ENCODE results near the gene CIRBP.

CIRBP gene

GRCh38 chr19:1282588-1283206 is 13.6 kb downstream of the CIRBP start:
- DNase-seq = no peak

GRCh38 chr19:1283207-1283916 is 14.2 kb downstream of the CIRBP start:
- no peak for DNase-seq

DNA sequence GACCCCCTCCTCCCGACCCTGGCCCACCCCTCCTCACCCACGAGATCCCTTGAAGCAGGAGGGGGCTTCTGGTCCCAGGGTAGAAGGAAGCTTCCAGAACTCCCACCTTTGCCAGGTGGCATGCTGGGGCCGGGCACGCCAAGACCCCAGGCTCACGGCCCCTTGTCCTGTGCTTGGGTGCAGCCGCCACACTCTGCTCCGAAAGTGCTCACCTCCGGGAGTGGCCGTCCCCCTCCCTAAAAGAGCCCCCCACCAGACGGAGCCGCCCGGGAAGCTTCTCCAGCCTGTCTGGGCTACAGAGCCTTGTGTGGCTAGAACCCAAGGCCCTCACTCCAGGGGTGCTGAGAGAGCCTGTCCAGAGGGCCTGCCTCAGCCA is 14.8 kb downstream of the CIRBP start:
- no peak for DNase-seq

GRCh38 chr19:1284293-1284978 is 15.3 kb downstream of the CIRBP start:
- DNase-seq = no peak

DNA sequence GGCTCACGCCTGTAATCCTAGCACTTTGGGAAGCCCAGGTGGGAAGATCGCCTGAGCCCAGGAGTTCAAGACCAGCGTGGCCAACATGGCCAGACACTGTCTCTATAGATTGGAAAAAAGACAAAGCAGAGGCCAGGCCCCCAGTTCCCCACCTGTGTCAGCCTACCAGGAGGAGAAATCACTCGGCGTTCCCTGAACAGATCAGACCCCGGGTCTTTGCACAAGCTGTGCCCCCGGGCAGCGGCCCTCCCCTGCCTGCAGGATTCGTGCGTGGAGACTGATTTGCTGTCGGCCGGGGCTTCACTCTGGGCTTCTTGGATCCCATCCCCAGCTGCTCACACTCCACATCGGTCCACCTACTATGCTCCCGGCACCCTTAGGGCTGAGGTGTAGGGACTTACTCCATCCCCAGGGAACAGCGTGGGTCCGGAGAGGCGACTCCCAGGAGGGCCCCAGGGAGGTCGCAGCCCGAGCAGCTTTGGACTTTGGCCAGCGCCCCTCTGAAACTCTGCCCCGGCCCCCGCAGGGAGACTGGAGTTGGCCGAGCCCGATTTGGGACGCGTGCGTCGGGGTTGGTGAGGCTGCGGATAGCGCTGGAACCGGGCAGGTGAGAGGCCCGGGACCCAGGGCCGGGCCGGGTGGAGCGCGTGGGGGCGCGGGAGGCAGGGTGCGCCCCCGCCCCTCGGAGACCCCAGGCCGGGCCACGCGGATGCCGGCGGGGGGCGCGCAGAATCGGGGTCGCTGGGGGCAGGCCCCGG is 16.0 kb downstream of the CIRBP start:
- DNase-seq = no peak

- DNase-seq = no peak
These were observed 16.7 kb downstream of the CIRBP start, which contains the start of gene EFNA2 for GRCh38 chr19:1285737-1286360. EFNA2 (plus strand) TSS chr19:1285873; CDS start chr19:1286169, 296 bp downstream.

- DNase-seq = no peak
These were observed 17.6 kb downstream of the CIRBP start for GRCh38 chr19:1286487-1287353.

GRCh38 chr19:1287354-1288225 is 18.5 kb downstream of the CIRBP start:
- DNase-seq = no peak

DNA sequence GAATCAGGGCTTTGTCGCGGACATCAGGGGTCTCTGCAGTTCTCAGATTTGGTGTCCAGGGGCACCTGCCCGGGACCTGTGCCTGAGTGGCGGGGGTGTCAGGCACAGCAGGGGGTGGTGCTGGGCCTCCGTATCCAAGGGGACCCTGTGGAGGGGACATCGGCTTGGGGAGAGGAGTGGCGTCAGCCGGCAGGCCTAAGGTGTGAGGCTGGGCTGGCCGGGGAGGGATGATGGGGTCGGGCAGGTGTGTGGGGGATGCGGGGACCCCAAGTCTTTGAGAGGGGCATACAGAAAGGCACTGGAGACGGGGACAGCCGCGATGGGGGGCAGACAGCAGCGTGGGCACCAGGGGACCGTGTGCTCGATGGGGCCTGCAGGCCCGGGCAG is 19.1 kb downstream of the CIRBP start:
- no peak for DNase-seq

DNA sequence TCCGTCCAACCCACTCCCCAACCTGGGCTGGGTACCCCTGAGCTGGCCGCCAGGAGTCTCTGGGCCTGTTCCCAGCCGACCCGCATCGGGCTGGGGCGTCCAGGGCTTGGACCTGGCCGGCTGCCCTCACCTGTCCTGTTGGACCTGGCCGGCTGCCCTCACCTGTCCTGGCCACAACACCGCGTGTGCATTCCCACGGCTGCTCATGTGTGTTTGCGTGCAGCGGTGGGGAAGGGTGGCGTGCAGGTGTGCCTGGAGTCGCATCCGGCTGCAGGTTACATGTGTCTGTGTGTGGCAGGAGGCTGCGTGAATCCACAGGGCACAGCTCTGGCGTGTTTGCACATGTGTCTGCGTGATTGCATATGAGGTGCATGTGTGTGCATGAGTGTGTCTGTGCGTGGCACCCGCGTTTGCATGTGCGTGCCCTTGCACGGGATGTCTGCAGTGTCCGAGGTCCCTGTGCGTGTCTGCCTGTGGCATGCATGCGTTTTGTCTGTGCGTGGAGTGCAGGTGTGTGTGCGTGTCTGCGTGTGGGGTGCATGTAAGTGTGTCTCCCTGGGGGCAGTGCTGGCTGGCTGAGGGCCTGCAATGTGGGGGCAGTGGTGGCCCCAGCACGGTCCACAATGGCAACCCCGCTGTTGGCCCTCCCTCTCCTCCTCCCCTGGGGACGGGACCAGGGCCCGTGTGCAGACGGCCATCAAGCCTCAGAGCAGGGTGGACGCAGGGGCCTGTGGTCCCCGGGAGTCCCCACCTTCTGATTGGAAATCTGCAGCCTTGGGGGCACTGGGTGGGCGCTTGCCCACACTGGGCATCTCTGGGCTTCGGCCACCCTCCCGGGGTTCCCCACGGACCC is 19.9 kb downstream of the CIRBP start:
- DNase-seq = no peak

DNA sequence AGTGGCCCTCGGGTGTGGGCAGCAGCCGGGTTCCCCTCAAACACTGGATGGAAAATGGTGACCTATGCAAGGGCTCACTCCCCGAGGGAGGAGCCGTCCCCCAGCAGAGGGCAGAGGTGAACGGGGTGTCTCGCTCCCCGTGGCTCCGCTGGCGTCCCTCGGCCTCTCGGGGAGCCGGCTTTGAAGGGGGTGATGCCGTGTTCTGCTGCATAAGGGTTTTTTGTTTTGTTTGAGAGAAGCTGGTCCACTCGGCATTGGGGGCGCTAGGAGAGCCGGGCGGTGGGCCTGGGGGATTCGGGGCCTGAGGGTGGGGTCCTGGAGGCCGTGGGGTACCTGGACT is 20.5 kb downstream of the CIRBP start:
- DNase-seq = no peak

GRCh38 chr19:1290196-1290702 is 21.1 kb downstream of the CIRBP start:
- no peak for DNase-seq

DNA sequence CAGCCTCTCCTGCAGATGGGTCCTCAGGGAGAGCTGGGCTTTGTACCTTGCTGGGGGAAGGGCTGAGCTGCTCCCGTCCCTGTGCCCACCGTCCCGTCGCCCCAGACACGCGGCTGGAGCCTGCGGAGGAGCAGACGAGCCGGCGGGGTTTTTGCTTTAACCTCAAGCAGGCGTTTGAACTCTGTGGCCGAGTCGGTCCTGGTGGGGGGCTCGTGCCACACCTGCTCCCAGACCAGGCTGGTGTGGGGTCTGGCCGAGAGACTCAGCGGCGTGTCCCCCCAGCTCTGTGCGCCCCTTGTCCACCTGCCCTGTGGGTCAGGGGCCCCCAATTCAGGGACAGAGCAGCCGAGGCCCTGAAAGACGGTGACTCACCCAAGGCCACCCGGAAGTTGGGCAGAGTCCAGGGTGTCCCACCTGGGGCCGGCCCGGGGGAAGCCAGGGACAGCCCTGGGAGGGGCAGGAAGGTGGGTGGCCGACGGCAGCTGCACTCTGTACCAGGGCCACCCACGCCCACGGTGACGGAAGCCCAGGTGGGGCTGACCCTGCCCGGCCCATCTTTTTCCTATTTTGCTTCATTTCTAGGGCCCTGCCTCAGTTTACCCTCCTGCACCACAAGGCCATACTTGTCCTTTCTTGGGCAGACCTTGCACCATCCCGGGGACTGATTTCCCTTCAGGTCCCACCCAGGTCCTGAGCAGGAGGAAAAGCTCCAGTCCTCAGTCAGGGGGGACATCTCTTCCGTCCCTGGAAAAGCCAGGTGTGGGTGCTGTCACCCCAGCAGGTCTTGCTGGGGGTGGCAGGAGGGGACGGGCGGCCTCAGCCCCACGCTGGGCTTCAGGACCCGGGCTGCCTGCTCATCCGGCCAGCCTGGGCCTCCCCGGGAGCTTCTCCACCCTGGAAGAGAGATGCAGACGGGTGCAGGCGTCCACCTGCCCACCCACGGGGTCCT is 21.8 kb downstream of the CIRBP start:
- DNase-seq = no peak

DNA sequence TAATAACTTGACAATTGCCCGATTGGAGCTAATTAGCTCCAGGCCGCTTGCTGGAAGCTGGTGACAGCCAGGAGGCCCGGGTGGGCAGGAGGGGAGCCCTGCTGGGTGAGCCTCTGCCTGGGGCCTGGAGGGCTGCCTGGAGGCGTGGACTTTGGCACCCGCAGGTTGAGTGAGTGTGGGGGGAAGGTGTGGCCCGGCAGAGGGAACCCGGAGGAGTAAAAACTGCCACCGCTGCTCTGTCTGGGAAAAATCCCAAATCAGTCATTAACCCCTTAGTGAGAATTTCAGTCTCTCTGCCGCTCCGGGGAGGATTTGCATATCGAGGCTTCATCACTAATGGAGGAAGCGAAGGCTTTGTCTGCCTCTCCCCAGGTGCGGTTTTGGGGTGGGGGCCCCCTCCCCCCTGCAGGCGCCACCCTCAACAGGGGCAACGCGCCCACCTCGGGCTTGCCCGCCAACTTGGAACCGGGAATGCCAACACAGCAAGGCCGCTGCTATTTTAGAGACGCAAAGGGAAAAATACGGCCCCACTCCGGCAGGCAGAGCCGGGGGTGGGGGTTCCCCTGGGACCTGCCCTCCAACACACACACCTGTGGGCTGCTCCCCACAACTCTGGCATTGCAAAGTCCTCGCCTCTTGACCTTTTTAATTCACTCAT is 22.8 kb downstream of the CIRBP start:
- no peak for DNase-seq

DNA sequence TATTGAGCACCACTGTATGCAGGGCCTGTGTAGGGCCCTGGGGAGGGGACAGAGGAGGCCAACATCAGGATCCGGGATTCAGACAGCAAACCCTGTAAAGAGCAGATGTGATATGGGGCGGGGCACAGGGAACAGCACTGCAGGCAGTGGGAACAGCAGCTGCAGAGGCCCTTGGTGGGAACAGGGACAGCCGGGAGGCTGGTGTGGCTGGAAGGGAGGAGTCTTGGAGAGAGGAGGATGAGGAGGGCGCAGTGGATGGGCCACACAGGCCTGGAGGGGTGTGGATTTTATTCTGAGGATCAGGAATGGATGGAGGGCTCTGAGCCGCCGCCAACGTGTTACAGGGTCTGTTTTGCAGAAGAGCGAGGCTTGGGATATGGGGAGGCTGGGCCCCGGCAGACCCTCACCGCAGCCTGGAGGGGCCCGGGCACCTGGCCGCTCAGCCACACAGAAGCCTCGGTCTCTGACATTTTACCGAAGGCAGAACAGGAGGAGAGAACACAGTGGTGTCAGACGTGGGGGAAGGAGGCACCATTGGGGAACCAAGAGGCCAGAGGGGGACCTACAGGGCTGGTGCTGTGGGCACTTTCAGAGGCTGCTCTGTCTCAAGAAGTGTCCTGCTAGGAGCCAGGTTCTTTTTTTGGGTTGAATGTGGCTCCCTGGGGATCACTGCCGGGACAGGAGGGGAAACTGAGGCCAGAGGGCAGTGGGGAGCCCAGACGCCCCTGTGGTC is 23.5 kb downstream of the CIRBP start:
- no peak for DNase-seq

DNA sequence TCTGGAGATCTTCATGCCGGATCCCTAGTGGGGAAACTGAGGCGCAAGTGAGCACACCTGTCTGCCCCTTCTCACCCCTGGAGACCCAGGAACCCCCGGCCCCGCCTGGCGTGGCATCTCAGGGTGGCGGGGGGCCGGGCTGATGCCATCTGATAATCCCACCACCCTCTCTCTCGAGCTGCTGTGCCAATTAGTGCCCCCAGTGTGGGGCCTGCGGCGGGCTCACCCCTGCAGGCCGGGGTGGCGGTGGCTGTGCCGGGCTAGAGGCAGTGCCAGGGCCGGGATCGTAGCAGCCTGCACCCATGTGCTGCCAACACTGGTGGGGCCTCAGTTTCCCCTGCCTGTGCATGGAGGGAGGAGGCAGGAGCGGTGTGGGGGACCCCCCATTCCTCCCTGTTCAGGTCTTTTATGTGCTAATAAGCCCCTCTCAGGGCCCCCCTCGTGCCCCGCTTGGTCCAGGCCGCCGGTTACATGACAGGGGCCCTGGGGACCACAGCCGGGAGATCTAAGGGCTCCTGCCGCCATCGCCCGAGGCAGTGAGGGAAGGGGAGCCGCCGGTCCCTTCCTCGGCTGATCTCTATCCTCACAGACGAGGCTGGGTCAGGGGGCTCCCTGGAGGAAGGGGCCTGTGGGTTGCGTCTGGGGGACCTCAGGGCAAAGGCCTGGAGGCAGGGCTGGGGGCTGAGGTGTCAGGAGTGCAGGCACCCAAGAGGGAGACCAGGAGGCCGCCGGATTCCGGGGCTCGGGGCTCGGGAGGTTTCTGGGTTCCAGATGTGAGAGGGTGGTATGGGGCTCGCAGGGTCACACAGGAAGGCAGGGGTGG is 24.9 kb downstream of the CIRBP start:
- DNase-seq = no peak
